GM10266 (cell line): ENCODE measurements around the gene APLF.
"Not testable (repeated sequence)": the region's sequence is repeated elsewhere in the genome, so short reads cannot be mapped to it uniquely, and the experiment has no call there.

Source experiments
- DNase-seq: peaks from one replicate; pipeline ENCODE4 v3.0.0; 2012; ENCODE audit errors: extremely low spot score
- TF ChIP-seq, protein P1 (sequence below): IDR thresholded peaks from 2 replicates; pipeline ENCODE4 v1.5.1; 2012; ENCODE audit warnings: mild to moderate bottlenecking, low read depth; ENCODE audit not compliant: control insufficient read depth, insufficient read depth; ENCODE audit errors: missing control alignments

The APLF gene

DNA sequence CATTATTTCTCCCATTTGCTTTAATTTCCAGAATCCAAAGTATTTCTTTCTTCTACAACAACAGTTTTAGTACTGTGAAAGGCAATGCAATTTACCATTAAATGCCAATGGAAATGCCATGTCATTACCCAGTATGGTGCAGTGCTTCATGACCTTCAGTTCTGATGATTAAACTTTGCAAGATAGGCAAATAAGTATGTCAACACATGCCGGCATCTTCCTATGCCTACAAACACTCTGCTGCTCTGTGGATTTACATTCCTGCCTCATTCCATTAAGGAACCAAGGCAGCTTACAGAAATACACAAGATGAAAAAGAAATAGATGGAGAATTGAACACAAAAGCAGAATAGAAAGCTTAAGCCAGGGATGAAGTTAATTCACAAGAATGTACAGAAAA is 123.3 kb downstream of the APLF start:
- DNase-seq, result no peak
- TF ChIP-seq, protein P1, sequence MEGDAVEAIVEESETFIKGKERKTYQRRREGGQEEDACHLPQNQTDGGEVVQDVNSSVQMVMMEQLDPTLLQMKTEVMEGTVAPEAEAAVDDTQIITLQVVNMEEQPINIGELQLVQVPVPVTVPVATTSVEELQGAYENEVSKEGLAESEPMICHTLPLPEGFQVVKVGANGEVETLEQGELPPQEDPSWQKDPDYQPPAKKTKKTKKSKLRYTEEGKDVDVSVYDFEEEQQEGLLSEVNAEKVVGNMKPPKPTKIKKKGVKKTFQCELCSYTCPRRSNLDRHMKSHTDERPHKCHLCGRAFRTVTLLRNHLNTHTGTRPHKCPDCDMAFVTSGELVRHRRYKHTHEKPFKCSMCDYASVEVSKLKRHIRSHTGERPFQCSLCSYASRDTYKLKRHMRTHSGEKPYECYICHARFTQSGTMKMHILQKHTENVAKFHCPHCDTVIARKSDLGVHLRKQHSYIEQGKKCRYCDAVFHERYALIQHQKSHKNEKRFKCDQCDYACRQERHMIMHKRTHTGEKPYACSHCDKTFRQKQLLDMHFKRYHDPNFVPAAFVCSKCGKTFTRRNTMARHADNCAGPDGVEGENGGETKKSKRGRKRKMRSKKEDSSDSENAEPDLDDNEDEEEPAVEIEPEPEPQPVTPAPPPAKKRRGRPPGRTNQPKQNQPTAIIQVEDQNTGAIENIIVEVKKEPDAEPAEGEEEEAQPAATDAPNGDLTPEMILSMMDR, result no peak

DNA sequence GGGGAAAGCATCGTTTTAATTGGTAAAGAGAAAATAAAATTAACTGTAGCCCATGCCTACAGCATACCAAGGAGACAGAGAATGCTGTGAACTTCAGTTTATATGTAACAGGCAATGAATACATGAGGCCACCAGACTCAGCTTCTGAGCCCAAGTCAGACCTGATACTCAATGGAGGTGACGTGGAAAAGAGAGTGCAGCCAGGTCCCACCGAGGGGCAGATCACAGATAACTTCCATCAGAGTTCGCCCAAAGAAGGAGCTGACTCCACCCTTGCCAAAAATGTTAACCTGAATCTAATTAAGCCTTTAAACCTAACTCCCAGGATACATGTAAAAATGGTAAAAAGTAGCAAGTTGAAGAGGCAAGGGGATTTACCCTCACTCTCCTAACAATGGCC is 123.8 kb downstream of the APLF start:
- TF ChIP-seq, protein P1, result no peak
- no peak for DNase-seq

DNA sequence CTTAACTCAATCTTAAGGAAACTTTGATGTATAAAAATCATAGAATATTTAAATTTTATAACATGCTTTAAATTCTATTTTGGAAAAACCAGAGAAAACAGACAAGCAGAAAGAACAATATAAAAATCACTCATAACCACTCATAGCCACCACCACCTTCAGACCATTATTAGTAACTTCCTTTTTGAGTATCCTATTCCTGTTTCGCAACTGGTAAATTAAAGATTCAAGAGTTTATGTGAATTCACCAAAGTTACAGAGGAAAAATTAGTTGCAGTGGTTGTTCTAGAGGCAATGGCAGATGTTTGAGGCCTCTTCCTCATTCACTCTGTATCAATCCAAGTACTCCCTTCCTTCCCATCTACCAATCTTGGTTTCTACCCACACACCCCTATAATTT is 126.7 kb downstream of the APLF start:
- DNase-seq, result no peak
- TF ChIP-seq, protein P1, result no peak

DNA sequence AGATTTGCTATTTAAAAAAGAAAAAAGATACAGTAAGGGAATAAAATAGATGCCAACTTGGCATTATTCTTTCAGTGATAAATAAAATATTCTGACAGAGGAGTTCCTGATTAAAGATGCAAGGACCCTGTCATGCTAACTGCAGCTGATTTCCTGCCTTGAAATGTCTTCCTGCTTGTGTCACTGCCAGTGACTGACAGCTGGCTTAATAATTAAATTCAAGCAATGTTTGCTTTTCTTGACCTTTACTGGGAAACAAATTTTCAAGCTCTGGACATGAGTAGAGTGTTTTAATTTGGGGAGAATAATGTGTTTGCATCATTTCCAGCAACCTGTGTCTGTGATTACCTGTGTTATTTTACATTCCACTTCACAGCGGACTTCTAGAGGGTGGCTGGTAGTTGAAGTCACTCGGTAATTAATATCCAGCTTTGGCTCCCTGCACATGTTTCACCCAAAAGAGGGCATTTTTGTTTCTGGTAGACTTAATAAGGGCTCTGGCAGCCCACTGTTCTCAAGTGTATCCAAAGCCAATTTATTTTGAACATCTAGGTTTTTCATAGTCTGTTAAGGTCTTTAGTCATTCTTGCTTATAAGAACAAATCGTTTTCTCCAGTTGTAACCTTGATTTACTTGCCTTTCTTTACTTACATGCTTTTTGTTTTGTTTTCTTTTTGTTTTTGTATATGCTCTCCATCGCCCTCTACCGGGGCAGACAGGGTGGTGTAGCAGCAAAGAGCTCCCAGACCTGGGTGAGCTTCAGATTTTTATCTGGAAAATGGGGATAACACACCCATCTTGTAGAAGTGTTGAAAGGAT is 127.5 kb downstream of the APLF start:
- TF ChIP-seq, protein P1, result peak; percentile 76

DNA sequence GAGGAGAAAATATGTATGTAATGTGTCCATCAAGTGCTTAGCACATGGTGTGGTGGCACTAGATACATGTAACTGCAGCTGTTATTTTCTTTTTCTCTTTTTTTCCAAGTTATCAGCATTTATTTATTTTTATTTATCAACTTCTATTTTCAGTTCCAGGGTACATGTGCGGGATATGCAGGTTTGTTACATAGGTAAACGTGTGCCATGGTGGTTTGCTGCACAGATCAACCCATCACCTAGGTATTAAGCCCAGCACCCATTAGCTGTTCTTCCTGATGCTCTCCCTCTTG is 128.1 kb downstream of the APLF start:
- DNase-seq, result not testable (repeated sequence)

More for the DNA sequence above, 127.5 kb downstream of the APLF start:
- peak; percentile 39 for DNase-seq

DNA sequence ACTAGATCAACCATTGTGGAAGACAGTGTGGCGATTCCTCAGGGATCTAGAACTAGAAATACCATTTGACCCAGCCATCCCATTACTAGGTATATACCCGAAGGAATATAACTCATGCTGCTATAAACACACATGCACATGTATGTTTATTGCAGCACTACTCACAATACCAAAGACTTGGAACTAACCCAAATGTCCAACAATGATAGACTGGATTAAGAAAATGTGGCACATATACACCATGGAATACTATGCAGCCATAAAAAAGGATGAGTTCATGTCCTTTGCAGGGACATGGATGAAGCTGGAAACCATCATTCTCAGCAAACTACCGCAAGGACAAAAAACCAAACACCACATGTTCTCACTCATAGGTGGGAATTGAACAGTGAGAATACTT is 133.1 kb downstream of the APLF start:
- not testable (repeated sequence) for DNase-seq

DNA sequence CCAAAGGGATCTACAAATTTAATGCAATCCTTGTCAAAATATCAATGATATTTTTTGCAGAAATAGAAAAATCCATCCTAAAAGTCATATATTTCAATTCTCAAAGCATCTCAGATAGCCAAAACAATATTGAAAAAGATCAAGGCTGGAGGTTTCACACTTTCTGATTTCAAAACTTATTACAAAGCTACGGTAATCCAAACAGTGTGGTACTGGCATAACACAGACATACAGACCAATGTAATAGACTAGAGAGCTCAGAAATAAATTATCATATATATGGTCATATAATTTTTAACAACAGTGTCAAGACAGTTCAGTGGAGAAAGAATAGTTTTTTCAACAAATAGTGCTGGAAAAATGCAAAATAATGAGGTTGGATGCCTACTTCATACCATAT is 135.7 kb downstream of the APLF start:
- TF ChIP-seq, protein P1, result no peak
- no peak for DNase-seq

DNA sequence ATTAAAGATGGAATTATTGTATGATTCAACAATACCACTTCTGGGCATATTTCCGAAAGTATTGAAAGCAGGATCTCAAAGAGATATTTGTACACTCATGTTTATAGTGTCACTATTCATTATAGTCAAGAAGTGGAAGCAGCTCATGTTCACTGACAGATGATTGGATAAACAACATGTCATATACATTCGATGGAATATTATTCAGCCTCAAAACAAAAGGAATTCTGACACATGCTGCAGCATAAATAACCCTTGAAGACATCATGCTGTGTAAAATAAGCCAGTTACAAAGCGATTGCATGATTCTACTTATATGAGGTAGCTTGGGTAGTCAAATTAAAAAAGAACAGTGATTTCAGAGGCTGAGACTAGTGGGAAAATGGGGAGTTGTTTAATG is 136.7 kb downstream of the APLF start:
- no peak for DNase-seq
- TF ChIP-seq, protein P1, result no peak
